MM.1S (cell line): ENCODE results near the gene RNF152.

Experiments used
- DNase-seq: peaks from one replicate; pipeline ENCODE4 v3.0.0-alpha.2; 2015
- H2AFZ ChIP-seq: fragments of 300-600 bp; sonication (generic); 2 replicates; pipeline ENCODE4 v1.6.0; 2016; ENCODE audit warnings: antibody characterized with exemption, low read length
- H3F3A ChIP-seq: fragments of 300-600 bp; sonication (generic); 2 replicates; pipeline ENCODE4 v1.6.1; 2016; ENCODE audit warnings: mild to moderate bottlenecking, antibody characterized with exemption, low read length, moderate library complexity, mixed read lengths; ENCODE audit not compliant: insufficient read depth
- H3K27ac ChIP-seq: fragments of 300-600 bp; sonication (generic); 2 replicates; pipeline ENCODE4 v1.5.1; 2016; ENCODE audit warnings: mild to moderate bottlenecking, low read length
- H3K27me3 ChIP-seq: fragments of 300-600 bp; sonication (generic); replicated peaks from 2 replicates; pipeline ENCODE4 v1.6.0; 2016; ENCODE audit warnings: low read length; ENCODE audit not compliant: insufficient read depth
- H3K36me3 ChIP-seq: fragments of 300-600 bp; sonication (generic); replicated peaks from 2 replicates; pipeline ENCODE4 v1.6.1; 2016; ENCODE audit warnings: mild to moderate bottlenecking, low read length, mixed read lengths; ENCODE audit not compliant: insufficient read depth
- H3K4me1 ChIP-seq: fragments of 300-600 bp; sonication (generic); 2 replicates; pipeline ENCODE4 v1.6.1; 2016; ENCODE audit warnings: low read length, mixed read lengths
- H3K4me2 ChIP-seq: fragments of 300-600 bp; sonication (generic); 2 replicates; pipeline ENCODE4 v1.6.0; 2016; ENCODE audit warnings: low read depth, low read length
- H3K4me3 ChIP-seq: fragments of 300-600 bp; sonication (generic); 2 replicates; pipeline ENCODE4 v1.5.1; 2016; ENCODE audit warnings: low read length, mixed read lengths
- H3K79me2 ChIP-seq: fragments of 300-600 bp; sonication (generic); 2 replicates; pipeline ENCODE4 v1.6.1; 2016; ENCODE audit warnings: mixed run types, low read length, mixed read lengths
- H3K9ac ChIP-seq: fragments of 300-600 bp; sonication (generic); 2 replicates; pipeline ENCODE4 v1.6.1; 2016; ENCODE audit warnings: low read length, mixed read lengths
- H3K9me2 ChIP-seq: fragments of 300-600 bp; sonication (generic); replicated peaks from 2 replicates; pipeline ENCODE4 v1.6.1; 2016; ENCODE audit warnings: mild to moderate bottlenecking, low read length, mixed read lengths; ENCODE audit not compliant: insufficient read depth
- H3K9me3 ChIP-seq: fragments of 300-600 bp; sonication (generic); replicated peaks from 2 replicates; pipeline ENCODE4 v1.6.1; 2016; ENCODE audit warnings: mild to moderate bottlenecking, low read length, mixed read lengths; ENCODE audit not compliant: insufficient read depth
- H4K20me1 ChIP-seq: fragments of 300-600 bp; sonication (generic); 2 replicates; pipeline ENCODE4 v1.6.1; 2016; ENCODE audit warnings: mild to moderate bottlenecking, low read length, moderate library complexity, mixed read lengths; ENCODE audit not compliant: insufficient read depth
- EZH2 ChIP-seq: fragments of 300-600 bp; sonication (generic); optimal IDR thresholded peaks from 2 replicates; pipeline ENCODE3; 2017; ENCODE audit warnings: low read depth, mild to moderate bottlenecking, antibody characterized with exemption, low read length, mixed read lengths
- EZH2phosphoT487 ChIP-seq: fragments of 300-600 bp; sonication (generic); IDR thresholded peaks from 2 replicates; pipeline ENCODE4 v1.6.1; 2018; ENCODE audit warnings: antibody characterized with exemption, low read length
- TF ChIP-seq, protein P1 (sequence below): fragments of 300-600 bp; sonication (generic); IDR thresholded peaks from 2 replicates; pipeline ENCODE4 v1.5.1; 2016; ENCODE audit warnings: antibody characterized with exemption, low read length, mixed read lengths

RNF152 gene

DNA sequence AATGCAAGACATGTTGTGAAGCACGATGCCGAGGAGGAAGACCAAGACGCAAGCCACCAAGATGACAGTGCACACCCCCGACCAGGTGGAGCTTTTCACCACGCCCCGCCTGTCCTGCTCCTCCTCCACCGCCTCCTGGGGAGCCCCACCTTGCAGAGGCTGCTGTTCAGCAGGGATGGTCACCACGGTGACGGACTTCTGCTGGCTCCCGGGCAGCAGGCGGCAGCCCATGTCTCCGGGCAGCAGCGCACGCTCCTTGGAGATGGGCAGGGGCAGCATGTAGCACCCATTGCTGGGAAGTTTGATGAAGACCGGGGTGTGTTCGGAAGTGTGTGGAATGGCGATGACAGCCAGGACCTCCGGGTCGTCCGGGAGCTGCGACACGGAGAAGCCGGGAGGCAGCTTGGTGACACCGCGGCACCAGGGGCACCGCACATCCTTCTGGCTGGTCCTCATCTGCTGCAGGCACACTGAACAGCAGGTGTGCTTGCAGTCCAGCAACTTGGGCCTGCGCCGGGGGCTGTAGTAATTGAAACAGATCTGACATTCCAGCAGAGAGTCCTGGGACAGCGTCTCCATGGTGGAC is 76.8 kb downstream of the RNF152 start:
- TF ChIP-seq EZH2: no peak
- TF ChIP-seq EZH2phosphoT487: no peak
- TF ChIP-seq, protein P1, sequence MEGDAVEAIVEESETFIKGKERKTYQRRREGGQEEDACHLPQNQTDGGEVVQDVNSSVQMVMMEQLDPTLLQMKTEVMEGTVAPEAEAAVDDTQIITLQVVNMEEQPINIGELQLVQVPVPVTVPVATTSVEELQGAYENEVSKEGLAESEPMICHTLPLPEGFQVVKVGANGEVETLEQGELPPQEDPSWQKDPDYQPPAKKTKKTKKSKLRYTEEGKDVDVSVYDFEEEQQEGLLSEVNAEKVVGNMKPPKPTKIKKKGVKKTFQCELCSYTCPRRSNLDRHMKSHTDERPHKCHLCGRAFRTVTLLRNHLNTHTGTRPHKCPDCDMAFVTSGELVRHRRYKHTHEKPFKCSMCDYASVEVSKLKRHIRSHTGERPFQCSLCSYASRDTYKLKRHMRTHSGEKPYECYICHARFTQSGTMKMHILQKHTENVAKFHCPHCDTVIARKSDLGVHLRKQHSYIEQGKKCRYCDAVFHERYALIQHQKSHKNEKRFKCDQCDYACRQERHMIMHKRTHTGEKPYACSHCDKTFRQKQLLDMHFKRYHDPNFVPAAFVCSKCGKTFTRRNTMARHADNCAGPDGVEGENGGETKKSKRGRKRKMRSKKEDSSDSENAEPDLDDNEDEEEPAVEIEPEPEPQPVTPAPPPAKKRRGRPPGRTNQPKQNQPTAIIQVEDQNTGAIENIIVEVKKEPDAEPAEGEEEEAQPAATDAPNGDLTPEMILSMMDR: no peak
- no peak overlapping the region for H3K4me3 ChIP-seq
- no peak for DNase-seq
- no peaks in the 10 kb centered on the region for H3K36me3 ChIP-seq
- H3K9ac ChIP-seq: no peak overlapping the region
- no peaks in the 10 kb centered on the region for H3K79me2 ChIP-seq
- H3K9me3 ChIP-seq: no peaks in the 10 kb centered on the region
- no peak overlapping the region for H3K4me2 ChIP-seq
- no peaks in the 10 kb centered on the region for H4K20me1 ChIP-seq
- no peak overlapping the region for H2AFZ ChIP-seq
- H3K4me1 ChIP-seq: no peaks in the 10 kb centered on the region
- H3K27ac ChIP-seq: no peak overlapping the region
- H3F3A ChIP-seq: no peaks in the 10 kb centered on the region
- no peaks in the 10 kb centered on the region for H3K27me3 ChIP-seq
- no peaks in the 10 kb centered on the region for H3K9me2 ChIP-seq

DNA sequence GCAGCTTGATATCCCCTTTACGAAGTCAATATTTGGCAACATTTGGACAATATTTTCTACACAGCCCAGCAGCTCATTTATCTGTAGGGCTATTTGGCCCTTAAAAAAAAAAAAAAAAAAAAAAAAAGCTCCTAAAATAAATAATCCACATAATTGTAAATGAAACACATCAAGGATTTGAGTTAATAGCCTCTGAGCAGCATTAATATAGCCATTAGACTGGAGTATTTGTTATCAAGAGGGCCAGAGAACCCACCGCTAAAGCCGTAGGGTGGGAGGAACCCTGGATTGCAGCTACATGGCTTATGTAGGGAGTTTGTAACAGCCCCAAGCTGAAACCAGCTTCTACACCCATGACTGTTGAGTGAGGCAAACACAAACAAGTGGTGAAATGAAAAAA is 84.5 kb downstream of the RNF152 start:
- DNase-seq: no peak
- no peaks in the 10 kb centered on the region for H3K36me3 ChIP-seq
- no peaks in the 10 kb centered on the region for H3K27me3 ChIP-seq
- no peak overlapping the region for H2AFZ ChIP-seq
- H3K4me3 ChIP-seq: no peak overlapping the region
- H3K79me2 ChIP-seq: no peaks in the 10 kb centered on the region
- TF ChIP-seq EZH2: no peak
- TF ChIP-seq, protein P1: no peak
- TF ChIP-seq EZH2phosphoT487: no peak
- H3K4me2 ChIP-seq: no peak overlapping the region
- no peaks in the 10 kb centered on the region for H3F3A ChIP-seq
- H3K9me2 ChIP-seq: no peaks in the 10 kb centered on the region
- H3K4me1 ChIP-seq: no peaks in the 10 kb centered on the region
- H3K9me3 ChIP-seq: no peaks in the 10 kb centered on the region
- H3K27ac ChIP-seq: no peak overlapping the region
- H3K9ac ChIP-seq: no peak overlapping the region
- H4K20me1 ChIP-seq: no peaks in the 10 kb centered on the region

DNA sequence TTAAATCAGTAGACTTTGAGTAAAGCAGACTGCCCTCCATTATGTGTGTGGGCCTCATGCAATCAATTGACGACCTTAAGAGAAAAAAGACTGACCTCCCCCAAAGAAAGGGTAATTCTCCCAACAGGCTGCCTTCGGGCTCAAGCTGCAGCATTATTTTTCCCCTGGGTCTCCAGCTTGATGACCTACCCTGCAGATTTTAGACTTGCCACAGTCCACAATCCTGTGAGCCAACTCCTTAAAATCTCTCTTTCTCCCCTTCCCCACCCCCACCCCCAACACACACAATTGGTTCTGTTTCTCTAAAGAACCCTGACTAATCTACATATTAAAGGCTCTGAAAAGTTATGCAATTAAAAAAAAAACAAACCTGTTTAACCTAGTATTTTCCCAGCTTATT is 89.4 kb downstream of the RNF152 start:
- Histone ChIP-seq H3K9ac (no peak overlapping the region), H3K9me3 (no peaks in the 10 kb centered on the region), H4K20me1 (no peaks in the 10 kb centered on the region), H3K36me3 (no peaks in the 10 kb centered on the region), H3K27ac (no peak overlapping the region), H3K79me2 (no peaks in the 10 kb centered on the region), H3K4me1 (no peaks in the 10 kb centered on the region), H3K27me3 (no peaks in the 10 kb centered on the region), H3K9me2 (no peaks in the 10 kb centered on the region), H3K4me2 (no peak overlapping the region), H3F3A (no peaks in the 10 kb centered on the region), H2AFZ (no peak overlapping the region), H3K4me3 (no peak overlapping the region)
- no peak for DNase-seq
- TF ChIP-seq, protein P1: no peak
- TF ChIP-seq EZH2phosphoT487 (no peak), EZH2 (no peak)
